Endothelial cell of umbilical vein (primary cell): ENCODE data around the gene PLAAT2.

Experiments used
- EZH2 ChIP-seq: IDR thresholded peaks from 2 replicates; pipeline ENCODE4 v1.6.1; 2012; ENCODE audit warnings: borderline replicate concordance, low read depth, mild to moderate bottlenecking, moderate library complexity, low read length, inconsistent platforms; ENCODE audit not compliant: severe bottlenecking
- FOS ChIP-seq: IDR thresholded peaks from 2 replicates; pipeline ENCODE4 v1.6.1; 2011; ENCODE audit warnings: mild to moderate bottlenecking, low read length, moderate library complexity, borderline replicate concordance; ENCODE audit not compliant: insufficient read depth
- GATA2 ChIP-seq: IDR thresholded peaks from 2 replicates; pipeline ENCODE4 v1.7.0; 2011; ENCODE audit warnings: low read depth, mild to moderate bottlenecking, moderate library complexity, mixed read lengths, low read length; ENCODE audit not compliant: insufficient read length, insufficient read depth
- JUN ChIP-seq: IDR thresholded peaks from 2 replicates; pipeline ENCODE4 v1.6.1; 2011; ENCODE audit warnings: borderline replicate concordance, low read depth; ENCODE audit not compliant: insufficient read length, insufficient read depth
- MAX ChIP-seq: IDR thresholded peaks from 2 replicates; pipeline ENCODE4 v1.6.1; 2011; ENCODE audit not compliant: insufficient read depth, insufficient read length
- MYC ChIP-seq: IDR thresholded peaks from one replicate; pipeline ENCODE4 v1.6.1; 2011; ENCODE audit warnings: mild to moderate bottlenecking, low read depth, low read length
- POLR2A ChIP-seq: IDR thresholded peaks from 2 replicates; pipeline ENCODE4 v1.6.1; 2012; ENCODE audit warnings: low read depth, mild to moderate bottlenecking, control low read depth, low read length
- POLR2AphosphoS5 ChIP-seq: IDR thresholded peaks from 2 replicates; pipeline ENCODE4 v1.6.1; 2012; ENCODE audit warnings: low read depth, mild to moderate bottlenecking, control low read depth, low read length, moderate library complexity; ENCODE audit not compliant: insufficient read depth
- TF ChIP-seq, protein P1 (sequence below), 2 donors: IDR thresholded peaks; 1 replicate in 1 of 2; 2 replicates in 1 of 2; pipeline ENCODE4 v1.5.1; 2011; ENCODE audit warnings: low read length in 2 of 2, mild to moderate bottlenecking in 2 of 2, moderate library complexity in 2 of 2, control low read depth in 1 of 2, inconsistent platforms in 1 of 2, low read depth in 1 of 2; ENCODE audit not compliant: insufficient read depth in 1 of 2; ENCODE audit errors: extremely low read depth in 1 of 2

- no peak for TF ChIP-seq MAX
- no peak for TF ChIP-seq POLR2A
- TF ChIP-seq, protein P1, sequence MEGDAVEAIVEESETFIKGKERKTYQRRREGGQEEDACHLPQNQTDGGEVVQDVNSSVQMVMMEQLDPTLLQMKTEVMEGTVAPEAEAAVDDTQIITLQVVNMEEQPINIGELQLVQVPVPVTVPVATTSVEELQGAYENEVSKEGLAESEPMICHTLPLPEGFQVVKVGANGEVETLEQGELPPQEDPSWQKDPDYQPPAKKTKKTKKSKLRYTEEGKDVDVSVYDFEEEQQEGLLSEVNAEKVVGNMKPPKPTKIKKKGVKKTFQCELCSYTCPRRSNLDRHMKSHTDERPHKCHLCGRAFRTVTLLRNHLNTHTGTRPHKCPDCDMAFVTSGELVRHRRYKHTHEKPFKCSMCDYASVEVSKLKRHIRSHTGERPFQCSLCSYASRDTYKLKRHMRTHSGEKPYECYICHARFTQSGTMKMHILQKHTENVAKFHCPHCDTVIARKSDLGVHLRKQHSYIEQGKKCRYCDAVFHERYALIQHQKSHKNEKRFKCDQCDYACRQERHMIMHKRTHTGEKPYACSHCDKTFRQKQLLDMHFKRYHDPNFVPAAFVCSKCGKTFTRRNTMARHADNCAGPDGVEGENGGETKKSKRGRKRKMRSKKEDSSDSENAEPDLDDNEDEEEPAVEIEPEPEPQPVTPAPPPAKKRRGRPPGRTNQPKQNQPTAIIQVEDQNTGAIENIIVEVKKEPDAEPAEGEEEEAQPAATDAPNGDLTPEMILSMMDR (IDR thresholded peaks at IDR 0.05; ENCODE audit: extremely low read depth in 1 of 2, insufficient read depth in 1 of 2, low read depth in 1 of 2, low read length in 2 of 2): no peak
- no peak for TF ChIP-seq MYC
- TF ChIP-seq EZH2: no peak
- no peak for TF ChIP-seq JUN
- no peak for TF ChIP-seq POLR2AphosphoS5
- no peak for TF ChIP-seq FOS
- TF ChIP-seq GATA2: no peak
These were observed 9.0 kb upstream of the PLAAT2 start for GRCh38 chr11:63572026-63572688.
